ACHN (cell line): ENCODE data around the gene GMPR.

ENCODE experiments used
- DNase-seq: peaks from one replicate; pipeline ENCODE4 v3.0.0-alpha.2; 2015
- in situ Hi-C: cut with HindIII; loops from 2 replicates; pipeline ENCODE4 v1.10.0; 2017; ENCODE audit warnings: low sequenced_read_pairs, low pct_ligation_motif_present, low pct_unique_long_range_greater_than_20kb

GMPR gene

GRCh38 chr6:16238057-16238962, at the start of gene GMPR:
Gene GMPR (plus strand): TSS chr6:16238587. CDS start chr6:16238694, 107 bp downstream.
- in situ Hi-C loops = no loop called here
- peak; percentile 34 for DNase-seq

- no peak for DNase-seq
- in situ Hi-C loops = no loop called here
Observed at GRCh38 chr6:16190214-16190613, 48.2 kb upstream of the GMPR start.

GRCh38 chr6:16196260-16196983, 42.0 kb upstream of the GMPR start:
- no peak for DNase-seq
- in situ Hi-C loops = no loop called here

- DNase-seq = no peak
- in situ Hi-C loops = no loop called here
Observed at GRCh38 chr6:16196984-16197546, 41.3 kb upstream of the GMPR start.

- no peak for DNase-seq
- in situ Hi-C loops = no loop called here
Observed at GRCh38 chr6:16198061-16198705, 40.2 kb upstream of the GMPR start.

GRCh38 chr6:16199804-16200203, 38.6 kb upstream of the GMPR start:
- no peak for DNase-seq
- in situ Hi-C loops = no loop called here

- in situ Hi-C loops = no loop called here
- DNase-seq = no peak
Observed at GRCh38 chr6:16200321-16200883, 38.0 kb upstream of the GMPR start.

GRCh38 chr6:16201706-16202105, 36.7 kb upstream of the GMPR start:
- in situ Hi-C loops = no loop called here
- DNase-seq = no peak

GRCh38 chr6:16204653-16205376, 33.6 kb upstream of the GMPR start:
- no peak for DNase-seq
- in situ Hi-C loops = no loop called here

- in situ Hi-C loops = no loop called here
- DNase-seq = no peak
Observed at GRCh38 chr6:16205377-16206144, 32.8 kb upstream of the GMPR start.

GRCh38 chr6:16206595-16207037, 31.8 kb upstream of the GMPR start:
- DNase-seq = peak; percentile 65
- in situ Hi-C loops = no loop called here

- no peak for DNase-seq
- in situ Hi-C loops = no loop called here
Observed at GRCh38 chr6:16208989-16209388, 29.4 kb upstream of the GMPR start.

GRCh38 chr6:16209539-16209938, 28.8 kb upstream of the GMPR start:
- in situ Hi-C loops = no loop called here
- DNase-seq = no peak

GRCh38 chr6:16212276-16212675, 26.1 kb upstream of the GMPR start:
- no peak for DNase-seq
- in situ Hi-C loops = no loop called here

- in situ Hi-C loops = no loop called here
- DNase-seq = no peak
Observed at GRCh38 chr6:16216501-16217155, 21.8 kb upstream of the GMPR start.

- in situ Hi-C loops = no loop called here
- no peak for DNase-seq
Observed at GRCh38 chr6:16217156-16217721, 21.1 kb upstream of the GMPR start.

- no peak for DNase-seq
- in situ Hi-C loops = no loop called here
Observed at GRCh38 chr6:16222826-16223225, 15.6 kb upstream of the GMPR start.
